Fibroblast of pulmonary artery (primary cell): Measurements from ENCODE around the gene LRP1B.
"Not testable (repeated sequence)": the region's sequence is repeated elsewhere in the genome, so short reads cannot be mapped to it uniquely, and the experiment has no call there.

Experiments used
- DNase-seq: peaks from one replicate; pipeline ENCODE4 v3.0.0-alpha.2; 2010; ENCODE audit warnings: low read depth
- H3K4me3 ChIP-seq: replicated peaks from 2 replicates; pipeline ENCODE4 v1.5.1; 2011; ENCODE audit warnings: low read depth, mild to moderate bottlenecking, control low read depth, low read length, moderate library complexity
- TF ChIP-seq, protein P1 (sequence below): IDR thresholded peaks from 2 replicates; pipeline ENCODE4 v1.5.1; 2011; ENCODE audit warnings: mild to moderate bottlenecking, control low read depth, low read length, inconsistent platforms; ENCODE audit errors: missing control alignments

The LRP1B gene

DNA sequence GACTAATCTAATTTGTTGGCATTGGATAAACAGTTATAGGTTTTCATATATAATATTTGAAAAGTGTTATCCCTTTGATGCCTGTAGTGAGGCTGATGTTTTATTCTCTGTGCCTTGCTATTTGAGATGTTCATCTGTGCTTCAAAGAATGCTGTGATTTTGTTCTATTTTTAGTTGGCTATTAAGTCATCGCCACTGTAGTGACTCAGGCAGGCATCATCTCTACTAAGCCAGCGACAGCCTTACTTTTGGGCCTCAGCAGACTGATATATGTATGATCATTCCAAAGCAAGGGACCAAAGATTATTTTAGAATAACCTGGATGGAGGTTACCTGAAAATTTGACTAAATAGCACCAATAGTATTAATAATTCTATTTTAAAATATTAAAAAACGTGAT lies 1676.1 kb downstream of the LRP1B start:
- TF ChIP-seq, protein P1, sequence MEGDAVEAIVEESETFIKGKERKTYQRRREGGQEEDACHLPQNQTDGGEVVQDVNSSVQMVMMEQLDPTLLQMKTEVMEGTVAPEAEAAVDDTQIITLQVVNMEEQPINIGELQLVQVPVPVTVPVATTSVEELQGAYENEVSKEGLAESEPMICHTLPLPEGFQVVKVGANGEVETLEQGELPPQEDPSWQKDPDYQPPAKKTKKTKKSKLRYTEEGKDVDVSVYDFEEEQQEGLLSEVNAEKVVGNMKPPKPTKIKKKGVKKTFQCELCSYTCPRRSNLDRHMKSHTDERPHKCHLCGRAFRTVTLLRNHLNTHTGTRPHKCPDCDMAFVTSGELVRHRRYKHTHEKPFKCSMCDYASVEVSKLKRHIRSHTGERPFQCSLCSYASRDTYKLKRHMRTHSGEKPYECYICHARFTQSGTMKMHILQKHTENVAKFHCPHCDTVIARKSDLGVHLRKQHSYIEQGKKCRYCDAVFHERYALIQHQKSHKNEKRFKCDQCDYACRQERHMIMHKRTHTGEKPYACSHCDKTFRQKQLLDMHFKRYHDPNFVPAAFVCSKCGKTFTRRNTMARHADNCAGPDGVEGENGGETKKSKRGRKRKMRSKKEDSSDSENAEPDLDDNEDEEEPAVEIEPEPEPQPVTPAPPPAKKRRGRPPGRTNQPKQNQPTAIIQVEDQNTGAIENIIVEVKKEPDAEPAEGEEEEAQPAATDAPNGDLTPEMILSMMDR, result no peak
- peak; percentile 65 for DNase-seq
- H3K4me3 ChIP-seq, result no peak overlapping the region

DNA sequence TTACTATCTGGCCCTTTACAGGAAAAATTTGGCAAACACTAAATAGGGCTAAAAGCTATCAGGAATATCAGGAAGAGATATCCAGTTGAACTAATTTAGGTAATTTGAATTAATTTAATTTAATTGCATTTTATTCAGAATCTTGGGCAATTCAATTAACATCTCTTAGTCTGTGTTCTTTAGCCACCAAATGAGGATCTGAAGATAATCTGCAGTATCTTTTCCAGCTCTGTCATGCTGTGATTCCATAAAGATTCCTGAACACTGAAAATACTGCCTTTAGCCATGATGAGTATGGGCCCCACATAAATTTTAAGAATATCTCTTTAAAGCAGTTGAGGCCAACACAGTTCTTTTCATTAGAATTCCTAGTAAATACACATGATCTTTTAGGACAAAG lies 1679.5 kb downstream of the LRP1B start:
- no peak overlapping the region for H3K4me3 ChIP-seq
- no peak for DNase-seq
- TF ChIP-seq, protein P1, result no peak

DNA sequence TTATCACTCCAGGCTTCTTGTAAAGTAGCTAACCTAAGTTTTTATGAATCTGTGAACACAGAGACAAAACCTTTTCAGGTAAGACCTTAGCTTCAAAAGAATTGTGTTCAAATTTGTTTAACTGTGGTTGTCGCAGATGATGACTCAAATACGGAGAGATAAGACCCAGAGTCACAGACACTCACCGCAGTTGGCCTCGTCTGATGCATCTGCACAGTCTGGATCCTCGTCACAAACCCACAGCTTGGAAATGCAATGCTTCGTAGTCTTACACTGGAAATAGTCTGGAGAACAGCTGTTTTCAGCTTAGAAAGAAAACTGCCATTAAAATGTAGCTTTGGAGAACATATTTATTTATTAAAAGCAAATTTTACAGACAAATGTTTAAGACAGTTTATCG lies 1688.5 kb downstream of the LRP1B start:
- no peak overlapping the region for H3K4me3 ChIP-seq
- TF ChIP-seq, protein P1, result no peak
- DNase-seq, result peak; percentile 22

DNA sequence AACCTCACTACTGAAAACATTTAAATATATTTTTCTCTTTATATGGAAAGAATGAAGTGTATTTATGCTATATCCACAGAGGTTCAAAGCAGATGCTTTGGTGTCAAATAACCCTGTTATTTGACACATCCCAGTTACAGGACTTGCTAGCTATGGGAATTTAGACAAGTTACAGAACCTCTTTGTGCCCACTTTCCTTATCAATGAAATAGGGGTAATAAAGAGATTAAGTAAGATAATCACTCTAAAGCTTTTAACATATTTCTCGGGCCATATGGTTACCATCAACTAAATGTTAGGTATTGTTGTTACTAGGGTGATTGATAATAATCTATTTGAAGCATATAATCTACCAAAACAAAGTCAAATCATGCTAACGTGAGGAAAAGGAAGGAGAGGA lies 1690.0 kb downstream of the LRP1B start:
- TF ChIP-seq, protein P1, result no peak
- DNase-seq, result no peak

DNA sequence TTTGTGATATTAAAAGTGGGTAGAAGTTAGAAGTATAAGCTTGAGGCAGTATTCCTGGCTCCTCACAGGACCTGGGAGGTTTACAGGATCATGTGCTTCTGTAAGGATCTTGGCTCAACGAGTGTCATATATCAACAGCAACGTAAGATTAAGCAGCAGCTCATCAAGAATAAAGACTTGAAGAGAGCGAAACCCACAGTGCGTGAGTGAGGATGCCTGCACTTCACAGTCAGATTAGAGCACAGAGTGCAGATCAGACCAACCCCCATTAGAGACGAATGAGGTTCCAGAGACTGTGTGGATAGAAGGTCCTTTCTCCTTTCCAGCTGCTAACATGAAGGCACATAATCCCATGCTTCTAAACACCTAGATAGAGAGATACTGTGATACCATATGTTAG lies 1693.9 kb downstream of the LRP1B start:
- no peak for DNase-seq
- no peak overlapping the region for H3K4me3 ChIP-seq
- TF ChIP-seq, protein P1, result no peak

More for the DNA sequence above, 1690.0 kb downstream of the LRP1B start:
- H3K4me3 ChIP-seq, result no peak overlapping the region

DNA sequence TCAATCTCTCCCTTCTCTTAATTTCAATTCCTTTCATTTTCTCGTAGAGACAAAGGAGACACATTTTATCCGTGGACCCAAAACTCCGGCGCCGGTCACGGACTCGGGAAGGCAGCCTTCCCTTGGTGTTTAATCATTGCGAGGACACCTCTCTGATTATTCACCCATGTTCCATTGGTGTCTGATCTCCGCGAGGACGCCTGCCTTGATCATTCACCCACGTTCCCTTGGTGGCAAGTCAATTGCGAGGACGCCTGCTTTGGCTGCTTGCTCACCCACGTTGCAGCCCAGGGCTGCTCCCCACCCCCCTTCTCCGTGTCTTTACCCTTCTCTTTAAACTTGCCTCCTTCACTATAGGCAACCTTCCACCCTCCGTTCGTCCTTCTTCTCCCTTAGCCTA lies 1703.8 kb downstream of the LRP1B start:
- H3K4me3 ChIP-seq, DNase-seq: not testable (repeated sequence)

DNA sequence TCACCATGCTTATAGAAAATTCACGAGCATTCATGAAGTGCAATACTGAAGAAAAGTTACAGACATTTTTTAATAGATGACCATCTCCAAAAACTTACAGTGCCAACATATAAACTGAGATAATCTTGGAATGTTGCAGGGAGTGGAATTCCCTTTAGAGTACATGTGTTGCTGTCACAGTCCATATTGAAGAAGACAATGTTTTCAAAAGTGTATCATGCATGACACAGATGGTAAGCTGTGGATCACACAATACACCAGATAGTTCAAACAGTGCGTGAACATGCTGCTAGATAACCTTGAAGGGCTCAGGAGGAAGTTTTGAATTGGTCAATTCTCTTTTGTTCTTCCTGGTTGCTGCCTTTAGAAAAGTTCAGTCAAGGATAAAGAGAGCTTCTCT lies 1706.3 kb downstream of the LRP1B start:
- no peak for DNase-seq
- TF ChIP-seq, protein P1, result no peak
- no peak overlapping the region for H3K4me3 ChIP-seq
